CD4-positive, alpha-beta T cell treated with Interleukin-6 at 100 ng/mL for 8 hours (primary cell): ENCODE measurements around the gene SPRR5.

Experiments used
- DNase-seq: peaks from one replicate; pipeline ENCODE4 v3.0.0-alpha.2; 2020; ENCODE audit warnings: mixed read lengths, low spot score

Gene SPRR5

GRCh38 chr1:152983234-152983633, 36.2 kb downstream of the SPRR5 start:
- no peak for DNase-seq

- DNase-seq = no peak
Measured at GRCh38 chr1:152983743-152984142, 36.7 kb downstream of the SPRR5 start, which contains the start of gene SPRR1A. Gene SPRR1A, plus strand, starts transcription at chr1:152984081. Its CDS starts 1,150 bp downstream, at chr1:152985231.

- no peak for DNase-seq
Measured at GRCh38 chr1:152986578-152986977, 39.6 kb downstream of the SPRR5 start.

GRCh38 chr1:152993186-152993585, 46.2 kb downstream of the SPRR5 start:
- DNase-seq = no peak

GRCh38 chr1:152995842-152996241, 48.8 kb downstream of the SPRR5 start:
- no peak for DNase-seq

GRCh38 chr1:152996633-152997400, 49.8 kb downstream of the SPRR5 start:
- no peak for DNase-seq

- DNase-seq = no peak
Measured at GRCh38 chr1:152997901-152998300, 50.9 kb downstream of the SPRR5 start.

- no peak for DNase-seq
Measured at GRCh38 chr1:152998476-152998875, 51.5 kb downstream of the SPRR5 start.
